ENCODE results near the gene VEGFB.

DNA sequence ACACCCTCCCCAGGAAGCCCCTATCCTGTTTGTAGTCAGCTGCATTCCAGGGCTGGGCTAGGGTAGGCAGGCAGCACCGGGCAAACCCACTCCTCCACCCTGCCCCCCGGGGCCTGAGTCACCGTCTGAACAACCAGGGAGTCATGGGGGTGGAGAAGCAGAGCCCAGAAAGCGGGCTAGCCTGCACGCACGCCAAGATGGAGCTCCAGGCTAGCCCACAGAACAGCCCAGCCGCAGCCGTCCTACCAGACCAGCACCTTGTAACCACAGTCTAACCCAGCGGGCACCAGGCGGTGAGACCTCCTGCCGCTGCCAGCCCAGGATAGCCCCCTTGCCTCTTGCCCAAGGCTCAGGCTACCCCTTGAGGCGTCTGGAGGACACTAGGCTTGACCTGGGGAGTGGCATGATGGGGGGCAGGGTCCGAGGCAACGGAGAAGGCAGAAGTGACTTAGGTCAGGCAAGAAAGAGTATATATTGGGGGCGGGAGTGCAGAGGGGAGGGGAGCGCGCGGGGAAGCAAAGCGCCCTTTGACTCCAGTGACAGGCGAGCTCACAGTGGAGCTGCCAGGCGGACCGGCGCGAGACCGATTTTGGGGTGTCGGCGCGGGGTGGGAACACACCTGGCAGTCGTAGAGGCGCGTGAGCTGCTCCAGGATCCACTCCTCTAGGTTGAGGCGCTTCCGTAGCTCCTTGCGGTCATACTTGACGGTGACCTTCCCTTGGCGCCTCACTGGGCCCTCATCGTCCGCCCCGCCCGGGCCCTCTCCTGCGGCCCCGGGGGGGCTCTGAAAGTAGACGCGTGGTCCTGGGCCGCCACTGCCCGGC is 11.6 kb downstream of the VEGFB start:
- TF ChIP-seq CTCF (IDR thresholded peaks at IDR 0.05 in 2 of 3, conservative IDR thresholded peaks at IDR 0.05 in 1 of 3; ENCODE audit: borderline replicate concordance in 1 of 3, insufficient read depth in 1 of 3, low read depth in 2 of 3, low read length in 2 of 3) (no peak), EZH2 (IDR thresholded peaks at IDR 0.05) (no peak), RAD21 (IDR thresholded peaks at IDR 0.05; ENCODE audit: low read depth) (no peak), EZH2phosphoT487 (IDR thresholded peaks at IDR 0.05; ENCODE audit: borderline replicate concordance) (no peak), ZFX (IDR thresholded peaks at IDR 0.05) (peak; percentile 23; the same call in 1 of the 2 replicates), POLR2A (IDR thresholded peaks at IDR 0.05; ENCODE audit: borderline replicate concordance, extremely low read depth, insufficient read depth, insufficient read length) (no peak), MAX (IDR thresholded peaks at IDR 0.05) (no peak)
